Hematopoietic multipotent progenitor cell treated with erythropoietin and hydrocortisone succinate and interleukin-3 and kit ligand, for 8 days (in vitro differentiated cells): ENCODE data around the gene MIOX.

Experiments used
- DNase-seq: peaks from one replicate; pipeline ENCODE4 v3.0.0-alpha.2; 2015

MIOX gene

DNA sequence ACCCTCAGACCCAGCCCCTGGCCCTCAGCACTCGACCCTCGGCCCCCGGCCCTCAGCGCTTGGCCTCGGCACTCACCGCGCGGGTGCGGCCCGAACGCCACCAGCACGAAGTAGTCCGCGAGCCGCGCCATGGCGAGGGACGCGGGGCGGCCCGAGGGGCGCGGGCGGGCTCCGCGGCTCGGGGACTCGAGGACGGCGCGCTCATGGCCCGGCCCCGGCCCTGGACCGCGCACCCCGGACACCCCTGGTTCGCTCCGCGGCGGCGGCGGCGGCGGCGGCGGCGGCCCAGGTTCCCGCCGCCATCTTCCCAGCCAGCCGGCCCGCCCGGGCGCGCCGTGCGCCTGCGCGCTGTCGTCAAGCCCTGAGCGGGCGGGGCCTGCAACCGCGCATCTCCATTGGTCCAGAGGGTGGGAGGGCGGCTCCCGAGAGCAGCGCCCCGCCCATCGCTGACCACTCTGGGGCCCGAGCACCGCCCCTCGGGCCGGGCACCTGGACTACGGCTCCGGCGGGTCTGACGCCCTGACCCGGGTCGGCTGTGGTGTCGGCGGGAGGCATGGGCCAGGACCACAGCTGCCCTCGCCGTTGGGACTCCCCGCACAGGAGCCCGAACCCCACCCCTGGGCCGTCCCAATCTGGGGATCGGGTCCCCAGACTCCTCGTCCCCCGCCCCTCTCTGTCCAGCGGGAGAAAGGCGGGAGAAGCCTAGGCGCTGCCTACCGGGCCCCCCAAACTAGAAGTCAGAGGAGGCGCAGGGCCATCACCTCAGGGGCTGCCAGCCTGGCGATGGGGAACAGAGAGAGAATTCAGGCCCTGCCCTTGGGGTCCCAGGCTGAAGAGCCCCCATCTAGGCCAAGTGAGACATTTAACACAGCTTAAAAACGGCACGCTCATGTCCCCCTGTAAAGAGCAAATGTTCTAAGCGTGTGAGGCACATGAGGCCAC lies 11.7 kb upstream of the MIOX start, which contains the start of gene SBF1:
TSS of gene SBF1 (minus strand) at position 326 of the 942 bp plus-strand sequence. CDS start at position 131, 195 bp downstream.
- DNase-seq, result peak; percentile 82

DNA sequence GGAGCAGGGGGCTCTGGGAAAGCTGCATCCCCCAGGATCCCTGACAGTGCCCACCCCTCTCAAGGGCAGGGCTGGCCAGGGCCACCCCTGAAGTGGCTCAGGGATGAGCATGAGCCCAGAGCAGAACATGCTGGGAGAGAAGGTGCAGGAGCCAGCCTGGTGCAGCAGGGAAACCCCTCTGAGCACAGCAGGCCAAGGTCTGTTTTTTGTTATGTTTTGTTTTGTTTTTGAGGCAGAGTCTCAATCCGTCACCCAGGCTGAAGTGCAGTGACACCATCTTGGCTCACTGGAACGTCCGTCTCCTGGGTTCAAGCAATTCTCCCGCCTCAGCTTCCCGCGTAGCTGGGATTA lies 11.0 kb upstream of the MIOX start:
- DNase-seq, result no peak

DNA sequence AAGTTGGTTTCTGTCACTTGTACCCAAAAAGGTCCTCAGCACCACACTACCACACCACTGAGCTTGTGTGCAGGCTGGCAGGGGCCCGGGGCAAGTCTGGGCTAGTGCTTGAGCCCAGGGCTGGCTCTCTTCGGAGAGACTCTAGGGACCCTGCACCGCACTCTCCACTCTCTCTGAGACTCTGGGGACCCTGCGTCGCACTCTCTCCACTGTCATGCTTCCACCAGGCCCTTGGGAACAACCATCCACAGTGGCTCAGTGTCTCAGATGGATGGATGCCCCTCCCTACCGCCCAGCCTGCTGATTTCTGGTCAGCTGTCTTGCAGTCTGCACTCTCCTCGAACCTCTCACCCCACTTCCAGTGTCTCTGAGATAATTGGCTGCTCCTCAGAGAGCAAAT lies 9.8 kb upstream of the MIOX start:
- no peak for DNase-seq

DNA sequence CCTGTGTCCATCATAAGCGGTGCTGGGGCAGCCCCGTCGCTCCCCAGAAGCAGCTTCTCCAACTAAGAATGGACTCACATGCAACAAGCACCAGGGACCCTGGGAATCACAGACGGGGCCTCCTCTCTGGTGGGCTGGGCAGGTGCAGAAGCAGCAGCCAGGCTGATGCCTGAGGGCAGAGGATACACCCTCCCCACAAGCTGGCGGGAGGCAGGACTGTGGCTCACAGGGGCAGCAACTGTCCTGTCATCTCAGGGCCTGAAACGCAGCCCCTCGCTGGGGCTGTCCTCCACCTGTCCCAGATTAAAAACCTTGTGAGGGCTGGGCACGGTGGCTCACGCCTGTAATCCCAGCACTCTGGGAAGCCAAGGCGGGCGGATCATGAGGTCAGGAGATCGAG lies 8.7 kb upstream of the MIOX start:
- no peak for DNase-seq

DNA sequence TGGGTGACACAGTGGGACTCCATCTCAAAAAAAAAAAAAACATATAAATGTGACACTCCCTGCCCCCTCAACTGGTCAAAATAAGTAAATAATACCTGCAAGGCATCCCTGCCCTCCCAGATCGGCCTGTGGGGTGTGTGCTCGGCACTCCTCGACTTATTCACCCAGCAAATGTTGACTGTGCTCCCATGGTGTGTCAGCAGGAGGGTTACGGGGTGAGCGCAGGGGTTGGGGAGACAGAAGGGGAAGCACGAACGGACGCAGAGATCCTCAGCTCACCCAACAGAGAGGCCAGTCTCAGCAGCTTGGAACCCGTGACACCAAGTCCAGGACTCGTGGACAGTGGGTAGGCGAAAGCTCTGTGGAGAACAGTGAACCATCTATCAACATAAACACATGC lies 6.9 kb upstream of the MIOX start:
- no peak for DNase-seq

DNA sequence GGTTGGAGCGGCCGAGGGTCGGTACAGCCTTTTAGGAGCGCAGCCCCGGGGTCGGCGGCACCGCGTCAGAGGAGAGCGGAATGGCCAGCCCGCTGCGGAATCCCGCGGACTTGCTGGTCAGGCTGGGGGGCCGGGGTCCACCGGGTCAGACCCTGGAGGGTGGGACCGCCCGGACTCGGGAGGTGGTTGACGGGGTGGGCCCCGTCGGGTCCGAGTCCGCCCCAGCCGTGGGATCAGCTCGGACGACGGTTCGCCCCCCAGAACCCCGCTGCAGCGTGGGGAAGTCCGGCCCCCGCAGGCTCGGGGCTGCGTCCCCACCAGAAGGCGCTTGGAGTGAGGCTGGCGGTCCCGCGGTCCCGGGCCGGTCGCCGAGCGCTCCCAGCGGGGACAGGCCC lies 5.6 kb upstream of the MIOX start:
- DNase-seq, result no peak

DNA sequence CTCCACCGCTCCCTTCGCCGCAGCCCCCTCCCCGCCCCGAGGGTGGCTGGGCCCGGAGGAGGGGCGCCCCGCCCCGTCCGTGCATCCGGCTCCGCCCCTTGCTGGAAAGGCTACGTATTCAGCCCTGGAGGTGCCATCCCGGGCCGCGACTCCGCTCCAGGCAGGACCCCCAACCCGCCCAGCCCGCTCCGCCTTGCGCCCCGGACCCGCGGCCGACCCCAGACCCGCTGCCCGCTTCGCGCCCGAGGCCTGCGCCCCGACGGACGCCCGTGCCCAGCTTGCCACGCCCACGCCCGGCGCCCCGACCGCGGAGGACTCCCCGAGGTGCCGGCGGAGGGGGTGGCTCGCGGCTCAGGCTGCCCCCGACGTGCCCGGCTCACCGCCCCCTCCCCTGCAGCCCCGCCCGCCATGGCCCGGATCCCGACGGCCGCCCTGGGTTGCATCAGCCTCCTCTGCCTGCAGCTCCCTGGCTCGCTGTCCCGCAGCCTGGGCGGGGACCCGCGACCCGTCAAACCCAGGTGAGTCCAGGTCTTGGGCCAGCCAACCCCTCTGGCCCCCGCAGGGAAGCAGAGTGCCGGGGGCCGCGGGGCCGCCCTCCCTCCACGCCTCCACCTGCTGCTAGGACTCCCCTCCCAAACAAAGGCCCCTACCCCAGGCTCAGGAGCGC lies 5.1 kb upstream of the MIOX start, which contains the start of gene ADM2:
TSS of gene ADM2 (plus strand) at position 104 of the 667 bp plus-strand sequence. CDS start at position 409, 305 bp downstream.
- no peak for DNase-seq

DNA sequence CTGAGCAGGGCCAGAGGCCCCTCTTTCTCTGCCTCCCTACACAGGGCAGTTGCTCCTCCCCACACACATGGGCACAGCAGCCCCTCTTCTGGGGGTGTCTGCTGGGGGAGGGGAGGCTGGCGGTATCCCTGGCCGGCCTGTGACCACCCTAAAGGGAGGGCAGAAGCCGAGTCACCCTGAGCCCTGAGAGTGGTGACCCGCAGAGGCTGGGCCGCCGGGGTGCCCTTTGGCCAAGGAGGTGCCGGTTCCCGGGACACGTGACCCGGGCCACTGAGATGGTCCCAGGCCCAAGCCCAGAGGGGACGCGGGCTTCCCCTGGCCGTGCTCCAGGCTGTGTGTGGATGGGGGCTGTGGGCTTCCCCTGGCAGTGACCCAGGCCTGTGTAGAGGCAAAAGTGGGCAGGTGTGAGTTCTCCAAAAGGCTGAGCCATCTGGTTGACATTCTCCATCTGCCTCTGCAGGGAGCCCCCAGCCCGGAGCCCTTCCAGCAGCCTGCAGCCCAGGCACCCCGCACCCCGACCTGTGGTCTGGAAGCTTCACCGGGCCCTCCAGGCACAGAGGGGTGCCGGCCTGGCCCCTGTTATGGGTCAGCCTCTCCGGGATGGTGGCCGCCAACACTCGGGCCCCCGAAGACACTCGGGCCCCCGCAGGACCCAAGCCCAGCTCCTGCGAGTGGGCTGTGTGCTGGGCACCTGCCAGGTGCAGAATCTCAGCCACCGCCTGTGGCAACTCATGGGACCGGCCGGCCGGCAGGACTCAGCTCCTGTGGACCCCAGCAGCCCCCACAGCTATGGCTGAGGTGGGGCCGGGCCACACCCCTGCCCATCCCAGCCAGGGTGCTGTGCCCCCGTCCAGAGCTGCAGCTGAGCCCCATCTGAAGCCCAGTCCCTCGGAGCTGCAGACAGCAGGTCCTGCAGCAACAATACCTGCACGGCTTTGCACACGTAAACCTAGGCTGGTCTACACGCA lies 4.3 kb upstream of the MIOX start:
- DNase-seq, result no peak

DNA sequence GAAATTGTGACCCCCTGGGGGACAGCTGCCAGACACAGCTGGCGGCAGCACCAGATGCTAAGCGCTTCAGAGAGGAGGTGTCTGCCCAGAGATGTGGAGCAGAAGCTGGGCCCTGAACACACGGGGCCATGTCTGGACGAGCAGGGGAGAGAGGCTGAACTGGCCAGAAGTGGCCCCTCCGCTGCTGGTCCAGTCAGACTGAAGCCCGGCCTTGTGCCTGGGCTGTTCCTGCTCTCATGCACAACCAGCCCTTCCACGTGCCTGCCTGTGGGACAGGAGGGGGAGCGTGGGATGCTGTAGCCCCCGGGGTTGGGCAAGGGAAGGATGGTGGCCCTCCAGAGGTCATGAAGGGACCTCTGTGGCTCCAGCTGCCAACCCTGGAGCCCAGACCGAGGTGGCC lies 3.6 kb upstream of the MIOX start:
- DNase-seq, result no peak

DNA sequence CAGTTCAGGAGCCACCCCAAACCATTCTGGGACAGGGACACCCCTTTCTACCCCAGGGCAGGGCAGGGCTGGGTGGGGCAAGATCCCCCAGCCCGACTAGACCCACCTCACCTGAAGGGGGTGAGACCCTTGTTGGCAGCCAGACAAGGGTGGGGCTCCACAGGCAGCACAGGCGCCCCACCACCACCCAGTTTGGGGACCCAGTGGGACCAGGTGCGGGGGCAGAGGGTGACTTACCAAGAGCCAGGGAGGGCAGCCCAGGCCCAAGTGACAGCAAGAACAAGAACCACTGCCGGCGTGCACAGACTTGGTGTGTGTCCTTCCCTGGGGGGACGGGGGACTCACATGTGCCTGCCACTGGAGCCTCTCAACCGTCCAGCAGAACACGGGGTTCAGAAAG lies 3.1 kb upstream of the MIOX start:
- no peak for DNase-seq

DNA sequence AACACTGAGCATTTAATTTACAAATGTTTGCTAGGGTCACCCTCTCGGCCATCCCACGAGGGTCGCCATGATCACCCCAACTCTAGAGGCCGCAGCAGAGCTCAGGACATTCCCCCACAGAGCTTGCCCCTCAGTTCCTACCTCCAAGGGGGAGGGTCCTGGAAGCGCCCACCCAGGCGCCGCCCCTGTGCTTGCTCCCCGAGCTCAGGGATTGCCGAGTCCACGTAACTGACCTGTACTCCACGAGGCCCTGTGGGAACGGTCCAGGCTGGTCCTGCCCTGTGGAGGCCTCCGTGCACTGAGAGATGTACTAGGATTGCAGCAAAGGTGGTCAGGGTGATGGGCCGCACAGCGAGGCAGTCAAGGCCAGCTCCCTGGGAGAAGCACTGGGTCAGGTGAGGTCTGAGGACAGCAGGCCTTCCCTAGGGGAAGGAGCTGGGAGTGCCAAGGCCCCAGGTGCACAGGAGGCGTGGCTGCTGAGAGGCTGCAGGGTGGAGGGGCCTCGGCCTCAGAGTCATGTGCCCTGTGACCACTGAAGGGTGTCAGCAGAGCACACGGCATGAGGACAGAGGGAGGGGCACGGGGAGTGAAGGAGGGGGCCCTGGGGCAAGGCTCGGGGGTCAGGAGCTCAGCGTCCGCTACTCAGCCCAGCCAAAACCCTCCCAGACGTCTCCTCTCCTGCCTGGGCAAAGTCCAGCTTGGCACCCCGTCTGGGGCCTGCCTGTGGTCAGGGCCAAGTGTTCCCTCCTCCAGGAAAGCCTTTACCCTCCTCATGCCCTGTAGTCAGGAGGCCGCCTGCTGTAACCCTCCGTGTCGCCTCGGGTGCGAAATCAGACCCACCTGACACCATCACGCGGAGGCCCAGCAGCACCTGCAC lies 2.4 kb upstream of the MIOX start:
- DNase-seq, result no peak

DNA sequence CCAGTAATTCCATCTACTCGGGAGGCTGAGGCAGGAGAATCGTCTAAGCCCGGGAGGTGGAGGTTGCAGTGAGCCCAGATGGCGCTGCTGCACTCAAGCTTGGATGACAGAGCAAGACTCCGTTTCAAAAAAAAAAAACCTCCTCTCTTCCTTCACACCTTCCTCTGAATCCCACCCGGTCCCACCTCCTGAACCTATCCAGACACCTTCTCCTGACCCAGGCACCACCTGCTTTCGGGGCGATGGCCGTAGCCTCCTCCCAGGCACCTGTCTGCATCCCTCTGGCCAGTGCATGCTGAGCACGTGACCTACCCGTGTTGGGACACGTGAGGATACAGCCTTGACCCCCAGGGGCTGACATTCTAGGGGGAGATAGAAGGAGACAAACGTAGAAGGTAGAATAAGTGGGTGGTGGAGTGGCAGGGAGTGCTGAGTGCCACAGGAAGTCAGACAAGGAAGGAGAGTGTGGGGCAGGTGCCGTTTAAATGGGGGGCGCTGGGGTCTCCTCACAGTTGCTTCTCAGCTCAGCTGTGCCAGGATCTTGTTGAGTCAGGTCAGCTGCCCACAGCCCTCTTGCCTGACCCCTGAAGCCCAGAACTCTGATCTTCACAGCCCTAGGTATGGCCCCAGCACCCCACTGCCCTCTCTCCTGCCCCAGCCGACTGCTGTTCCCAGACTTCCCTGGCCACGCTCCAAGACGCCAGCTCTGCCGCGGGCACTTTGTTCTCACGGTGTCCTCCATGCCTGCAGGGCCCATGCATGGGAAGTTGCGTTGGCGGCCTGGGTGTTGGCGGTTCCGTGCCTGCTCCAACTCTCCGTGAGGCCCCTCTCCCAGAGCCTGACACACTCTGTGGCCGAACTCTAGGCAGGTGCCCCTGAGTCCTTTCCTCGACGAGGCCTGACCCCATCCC lies 1.2 kb upstream of the MIOX start:
- DNase-seq, result no peak

DNA sequence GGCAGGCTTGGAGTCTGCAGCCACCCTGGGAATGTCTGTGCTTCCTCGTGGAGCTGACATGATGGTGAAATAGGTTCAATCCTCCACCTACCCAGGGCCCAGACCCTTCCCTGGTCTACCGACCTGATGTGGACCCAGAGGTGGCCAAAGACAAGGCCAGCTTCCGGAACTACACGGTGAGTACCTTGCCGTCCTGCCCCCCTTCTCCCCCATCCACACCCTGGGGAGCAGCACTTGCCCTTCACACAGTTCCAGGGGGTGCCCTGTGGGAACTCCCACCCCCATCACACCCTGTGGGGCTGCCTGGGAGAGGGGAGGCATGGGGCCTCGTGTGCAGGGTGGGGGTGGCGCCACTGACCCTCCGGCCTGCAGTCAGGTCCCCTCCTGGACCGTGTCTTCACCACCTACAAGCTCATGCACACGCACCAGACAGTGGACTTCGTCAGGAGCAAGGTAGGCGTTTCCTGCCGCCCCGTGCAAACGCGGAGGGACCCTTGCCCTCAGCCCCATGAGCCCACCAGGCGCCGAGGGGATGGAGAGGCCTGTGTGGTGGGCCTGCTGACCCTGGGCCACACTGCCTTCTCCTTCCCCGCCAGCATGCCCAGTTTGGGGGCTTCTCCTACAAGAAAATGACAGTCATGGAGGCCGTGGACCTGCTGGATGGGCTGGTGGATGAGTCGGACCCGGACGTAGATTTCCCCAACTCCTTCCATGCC lies 789 bp downstream of the MIOX start:
- DNase-seq, result no peak

DNA sequence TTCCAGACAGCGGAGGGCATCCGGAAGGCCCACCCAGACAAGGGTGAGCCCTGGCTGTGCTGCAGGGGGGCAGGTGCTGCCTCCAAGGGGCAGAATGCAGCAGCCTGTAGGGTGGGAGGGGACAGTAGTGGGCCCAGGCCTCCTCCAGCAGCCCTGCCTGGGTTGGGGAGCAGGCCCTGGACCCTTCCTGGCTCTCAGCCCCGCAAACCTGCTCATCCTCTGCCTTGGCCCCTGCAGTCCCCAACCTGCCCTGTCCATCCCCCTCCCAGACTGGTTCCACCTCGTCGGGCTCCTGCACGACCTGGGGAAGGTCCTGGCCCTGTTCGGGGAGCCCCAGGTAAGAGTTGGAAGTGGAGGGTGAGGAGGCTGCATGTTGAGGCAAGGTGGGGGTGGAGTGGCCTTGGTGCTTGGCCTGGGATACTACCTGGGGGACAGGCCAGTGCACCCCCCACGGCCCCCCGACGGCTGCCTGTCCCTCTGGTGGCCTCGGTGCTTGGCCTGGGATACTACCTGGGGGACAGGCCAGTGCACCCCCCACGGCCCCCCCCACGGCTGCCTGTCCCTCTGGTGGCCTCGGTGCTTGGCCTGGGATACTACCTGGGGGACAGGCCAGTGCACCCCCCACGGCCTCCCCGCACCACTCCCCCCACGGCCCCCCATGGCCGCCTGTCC lies 1.5 kb downstream of the MIOX start:
- DNase-seq, result no peak

DNA sequence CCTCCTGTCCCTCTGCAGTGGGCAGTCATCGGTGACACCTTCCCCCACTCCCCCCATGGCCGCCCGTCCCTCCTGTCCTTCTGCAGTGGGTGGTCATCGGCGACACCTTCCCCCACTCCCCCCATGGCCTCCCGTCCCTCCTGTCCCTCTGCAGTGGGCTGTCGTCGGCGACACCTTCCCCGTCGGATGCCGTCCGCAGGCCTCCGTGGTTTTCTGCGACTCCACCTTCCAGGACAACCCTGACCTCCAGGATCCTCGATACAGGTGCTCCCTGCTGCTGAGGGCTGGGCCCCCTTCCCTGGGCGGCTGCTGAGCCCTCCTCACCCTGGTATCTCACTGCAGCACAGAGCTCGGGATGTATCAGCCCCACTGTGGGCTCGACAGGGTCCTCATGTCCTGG lies 2.2 kb downstream of the MIOX start:
- no peak for DNase-seq

DNA sequence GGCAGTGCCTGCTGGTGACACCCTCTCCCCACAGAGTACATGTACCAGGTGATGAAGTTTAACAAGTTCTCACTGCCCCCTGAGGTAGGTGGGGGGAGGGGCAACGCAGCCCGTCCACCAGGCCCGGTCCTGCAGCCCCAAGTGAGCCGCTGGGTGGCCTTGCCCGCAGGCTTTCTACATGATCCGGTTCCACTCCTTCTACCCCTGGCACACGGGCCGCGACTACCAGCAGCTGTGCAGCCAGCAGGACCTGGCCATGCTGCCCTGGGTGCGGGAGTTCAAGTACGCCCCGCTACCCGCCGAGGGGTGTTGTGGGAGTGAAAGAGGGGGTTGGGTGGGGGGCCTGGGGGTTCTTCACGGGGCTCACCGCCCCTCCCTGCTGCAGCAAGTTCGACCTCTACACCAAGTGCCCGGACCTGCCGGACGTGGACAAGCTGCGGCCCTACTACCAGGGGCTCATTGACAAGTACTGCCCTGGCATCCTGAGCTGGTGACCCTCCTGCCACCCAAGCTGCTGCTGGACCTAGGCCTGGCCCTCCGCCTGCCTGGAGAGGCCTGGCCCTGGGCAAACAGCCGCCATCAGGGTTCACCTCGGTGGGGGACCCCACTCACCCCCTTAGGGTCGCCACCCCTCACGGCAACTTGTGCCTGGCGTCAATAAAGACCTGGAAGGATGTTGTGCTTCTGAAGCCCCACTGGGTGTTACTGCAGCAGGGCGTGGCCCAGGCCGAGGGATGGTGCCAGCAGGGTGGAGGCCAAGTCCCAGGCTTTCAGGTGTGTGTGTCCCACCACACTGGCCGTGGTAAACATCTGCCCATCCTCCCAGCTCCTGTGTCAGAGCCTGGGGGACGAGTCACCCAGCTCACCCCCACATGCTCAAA lies 2.9 kb downstream of the MIOX start:
- DNase-seq, result no peak

DNA sequence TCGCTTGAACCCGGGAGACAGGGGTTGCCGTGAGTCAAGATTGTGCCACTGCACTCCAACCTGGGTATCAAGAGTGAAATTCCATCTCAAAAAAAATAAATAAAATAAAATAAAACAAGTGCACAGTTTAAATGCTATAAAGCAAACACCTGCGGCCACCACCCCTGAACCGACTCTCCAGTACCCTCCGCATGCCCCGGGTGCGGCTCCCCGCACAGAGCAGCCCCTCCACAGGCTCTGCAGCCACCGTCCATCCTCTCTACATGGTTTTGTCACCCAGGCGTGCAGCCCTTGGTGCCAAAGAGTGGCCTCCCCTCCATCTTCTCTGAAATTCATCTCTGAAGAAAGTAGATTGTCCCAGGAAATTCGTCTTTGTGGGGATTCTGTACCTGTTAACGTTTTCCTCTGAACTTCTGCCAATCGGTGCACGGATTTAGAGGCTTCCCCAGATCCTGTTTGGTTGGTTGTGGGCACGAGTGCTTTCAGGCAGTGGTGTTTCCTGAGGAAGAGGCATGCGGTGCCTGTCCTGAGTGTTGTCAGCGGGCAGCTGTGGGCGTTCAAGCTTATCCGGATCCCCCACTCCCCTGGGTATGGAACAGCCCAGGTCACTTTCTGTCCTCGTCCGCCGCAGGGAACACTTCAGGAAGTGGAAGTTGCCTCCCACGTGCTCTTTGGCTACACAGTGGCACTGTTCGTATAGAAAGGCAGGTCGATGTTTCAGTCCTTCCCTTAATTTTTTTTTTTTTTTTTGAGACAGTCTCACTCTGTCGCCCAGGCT lies 4.1 kb downstream of the MIOX start:
- no peak for DNase-seq

DNA sequence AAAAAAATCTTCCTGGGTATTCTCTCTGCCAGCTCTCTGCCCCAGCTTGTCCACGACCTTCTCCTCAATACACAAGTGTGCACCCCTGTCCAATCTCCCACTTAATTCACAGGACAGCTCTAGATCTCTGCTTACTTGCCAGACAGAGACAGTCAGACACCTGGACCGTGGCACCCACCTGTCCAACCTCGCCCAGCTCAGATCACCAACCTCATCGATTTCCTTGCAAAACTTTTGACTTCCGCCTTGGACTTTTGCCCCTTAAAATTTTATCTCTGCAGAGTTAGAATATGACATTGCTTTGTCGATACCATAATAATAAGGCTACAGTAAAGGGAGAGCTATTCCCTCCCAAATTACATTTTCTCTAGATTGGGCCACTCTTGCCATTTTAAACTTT lies 10.4 kb downstream of the MIOX start:
- no peak for DNase-seq
